Transverse colon (tissue), 4 donors: ENCODE measurements around the gene NTN5.

Experiments used
- POLR2A ChIP-seq: fragments of 450-650 bp; IDR thresholded peaks from one replicate; pipeline ENCODE4 v1.6.1; 2016; ENCODE audit warnings: antibody characterized with exemption, mild to moderate bottlenecking, moderate library complexity
- POLR2AphosphoS5 ChIP-seq, 3 donors: sonication (generic); formaldehyde crosslinking; IDR thresholded peaks; one replicate each; pipeline ENCODE4 v1.6.1; 2016; ENCODE audit warnings: antibody characterized with exemption in 3 of 3
- TF ChIP-seq, protein P1 (sequence below), 5 experiments: fragments of 200-600 bp in 3 of 5; fragments of 450-650 bp in 2 of 5; sonication (generic) in 3 of 5; IDR thresholded peaks; 1 replicate in 2 of 5; 2 replicates in 3 of 5; pipeline ENCODE4 v1.5.1; 2016 to 2017; ENCODE audit warnings: antibody characterized with exemption in 5 of 5, inconsistent platforms in 3 of 5, mild to moderate bottlenecking in 2 of 5, moderate library complexity in 1 of 5

DNA sequence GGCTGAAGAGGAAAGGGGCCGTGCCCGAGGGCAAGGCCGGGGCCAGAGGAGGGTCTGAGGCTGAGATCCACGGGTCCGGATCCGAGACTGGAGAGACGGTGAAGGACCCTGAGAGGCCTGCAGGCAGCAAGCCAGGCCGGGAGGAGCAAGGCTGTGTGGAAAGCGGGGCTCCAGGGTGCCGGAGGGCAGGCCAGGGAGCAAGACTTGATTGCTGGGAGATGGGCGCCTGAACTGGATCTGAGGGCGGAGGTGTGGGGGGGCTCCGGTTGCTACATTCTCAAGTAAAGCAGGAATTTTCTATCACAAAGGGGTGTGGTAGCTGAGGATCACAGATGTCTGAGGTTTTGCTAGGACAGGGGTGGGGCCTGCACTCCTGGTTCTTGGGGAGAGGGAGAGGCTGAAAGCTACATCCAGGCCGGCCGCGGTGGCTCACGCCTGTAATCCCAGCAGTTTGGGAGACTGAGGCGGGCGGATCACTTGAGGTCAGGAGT is 42.9 kb upstream of the NTN5 start:
- TF ChIP-seq POLR2A (no peak), POLR2AphosphoS5 (IDR thresholded peaks at IDR 0.05) (no peak)
- TF ChIP-seq, protein P1, sequence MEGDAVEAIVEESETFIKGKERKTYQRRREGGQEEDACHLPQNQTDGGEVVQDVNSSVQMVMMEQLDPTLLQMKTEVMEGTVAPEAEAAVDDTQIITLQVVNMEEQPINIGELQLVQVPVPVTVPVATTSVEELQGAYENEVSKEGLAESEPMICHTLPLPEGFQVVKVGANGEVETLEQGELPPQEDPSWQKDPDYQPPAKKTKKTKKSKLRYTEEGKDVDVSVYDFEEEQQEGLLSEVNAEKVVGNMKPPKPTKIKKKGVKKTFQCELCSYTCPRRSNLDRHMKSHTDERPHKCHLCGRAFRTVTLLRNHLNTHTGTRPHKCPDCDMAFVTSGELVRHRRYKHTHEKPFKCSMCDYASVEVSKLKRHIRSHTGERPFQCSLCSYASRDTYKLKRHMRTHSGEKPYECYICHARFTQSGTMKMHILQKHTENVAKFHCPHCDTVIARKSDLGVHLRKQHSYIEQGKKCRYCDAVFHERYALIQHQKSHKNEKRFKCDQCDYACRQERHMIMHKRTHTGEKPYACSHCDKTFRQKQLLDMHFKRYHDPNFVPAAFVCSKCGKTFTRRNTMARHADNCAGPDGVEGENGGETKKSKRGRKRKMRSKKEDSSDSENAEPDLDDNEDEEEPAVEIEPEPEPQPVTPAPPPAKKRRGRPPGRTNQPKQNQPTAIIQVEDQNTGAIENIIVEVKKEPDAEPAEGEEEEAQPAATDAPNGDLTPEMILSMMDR (IDR thresholded peaks at IDR 0.05), result no peak
